Thyroid gland (tissue), 4 donors: ENCODE measurements around the gene RYR3.

Source experiments
- POLR2A ChIP-seq, 2 donors: fragments of 450-650 bp; IDR thresholded peaks; one replicate each; pipeline ENCODE4 v1.6.1; 2017; ENCODE audit warnings: antibody characterized with exemption in 2 of 2, mild to moderate bottlenecking in 2 of 2, moderate library complexity in 1 of 2
- TF ChIP-seq, protein P1 (sequence below), 6 experiments: fragments of 200-600 bp in 3 of 6; fragments of 450-650 bp in 3 of 6; sonication (generic) in 3 of 6; IDR thresholded peaks; one replicate each; pipeline ENCODE4 v1.5.1; 2016 to 2019; ENCODE audit warnings: antibody characterized with exemption in 6 of 6, mild to moderate bottlenecking in 2 of 6, inconsistent platforms in 1 of 6, moderate library complexity in 1 of 6

- TF ChIP-seq, protein P1, sequence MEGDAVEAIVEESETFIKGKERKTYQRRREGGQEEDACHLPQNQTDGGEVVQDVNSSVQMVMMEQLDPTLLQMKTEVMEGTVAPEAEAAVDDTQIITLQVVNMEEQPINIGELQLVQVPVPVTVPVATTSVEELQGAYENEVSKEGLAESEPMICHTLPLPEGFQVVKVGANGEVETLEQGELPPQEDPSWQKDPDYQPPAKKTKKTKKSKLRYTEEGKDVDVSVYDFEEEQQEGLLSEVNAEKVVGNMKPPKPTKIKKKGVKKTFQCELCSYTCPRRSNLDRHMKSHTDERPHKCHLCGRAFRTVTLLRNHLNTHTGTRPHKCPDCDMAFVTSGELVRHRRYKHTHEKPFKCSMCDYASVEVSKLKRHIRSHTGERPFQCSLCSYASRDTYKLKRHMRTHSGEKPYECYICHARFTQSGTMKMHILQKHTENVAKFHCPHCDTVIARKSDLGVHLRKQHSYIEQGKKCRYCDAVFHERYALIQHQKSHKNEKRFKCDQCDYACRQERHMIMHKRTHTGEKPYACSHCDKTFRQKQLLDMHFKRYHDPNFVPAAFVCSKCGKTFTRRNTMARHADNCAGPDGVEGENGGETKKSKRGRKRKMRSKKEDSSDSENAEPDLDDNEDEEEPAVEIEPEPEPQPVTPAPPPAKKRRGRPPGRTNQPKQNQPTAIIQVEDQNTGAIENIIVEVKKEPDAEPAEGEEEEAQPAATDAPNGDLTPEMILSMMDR (IDR thresholded peaks at IDR 0.05): no peak
- no peak for TF ChIP-seq POLR2A (IDR thresholded peaks at IDR 0.05)
Measured at GRCh38 chr15:33326908-33327307, 16.1 kb downstream of the RYR3 start.
